Stomach (tissue), 4 donors: ENCODE results near the gene GNAI3.

Experiments
- EP300 ChIP-seq: sonication (generic); formaldehyde crosslinking; IDR thresholded peaks from one replicate; pipeline ENCODE4 v1.6.1; 2017; ENCODE audit warnings: antibody characterized with exemption
- POLR2A ChIP-seq, 4 donors: fragments of 450-650 bp; IDR thresholded peaks; one replicate each; pipeline ENCODE4 v1.6.1; 2016; ENCODE audit warnings: antibody characterized with exemption in 4 of 4, control low read depth in 2 of 4, mild to moderate bottlenecking in 1 of 4, moderate library complexity in 1 of 4
- POLR2AphosphoS5 ChIP-seq, 3 donors: sonication (generic); formaldehyde crosslinking; IDR thresholded peaks; one replicate each; pipeline ENCODE4 v1.6.1; 2016; ENCODE audit warnings: antibody characterized with exemption in 3 of 3
- TF ChIP-seq, protein P1 (sequence below), 7 experiments: fragments of 450-650 bp in 4 of 7; fragments of 200-600 bp in 3 of 7; sonication (generic) in 3 of 7; IDR thresholded peaks; one replicate each; pipeline ENCODE4 v1.5.1; 2016 to 2019; ENCODE audit warnings: antibody characterized with exemption in 7 of 7, control low read depth in 2 of 7, mild to moderate bottlenecking in 1 of 7

DNA sequence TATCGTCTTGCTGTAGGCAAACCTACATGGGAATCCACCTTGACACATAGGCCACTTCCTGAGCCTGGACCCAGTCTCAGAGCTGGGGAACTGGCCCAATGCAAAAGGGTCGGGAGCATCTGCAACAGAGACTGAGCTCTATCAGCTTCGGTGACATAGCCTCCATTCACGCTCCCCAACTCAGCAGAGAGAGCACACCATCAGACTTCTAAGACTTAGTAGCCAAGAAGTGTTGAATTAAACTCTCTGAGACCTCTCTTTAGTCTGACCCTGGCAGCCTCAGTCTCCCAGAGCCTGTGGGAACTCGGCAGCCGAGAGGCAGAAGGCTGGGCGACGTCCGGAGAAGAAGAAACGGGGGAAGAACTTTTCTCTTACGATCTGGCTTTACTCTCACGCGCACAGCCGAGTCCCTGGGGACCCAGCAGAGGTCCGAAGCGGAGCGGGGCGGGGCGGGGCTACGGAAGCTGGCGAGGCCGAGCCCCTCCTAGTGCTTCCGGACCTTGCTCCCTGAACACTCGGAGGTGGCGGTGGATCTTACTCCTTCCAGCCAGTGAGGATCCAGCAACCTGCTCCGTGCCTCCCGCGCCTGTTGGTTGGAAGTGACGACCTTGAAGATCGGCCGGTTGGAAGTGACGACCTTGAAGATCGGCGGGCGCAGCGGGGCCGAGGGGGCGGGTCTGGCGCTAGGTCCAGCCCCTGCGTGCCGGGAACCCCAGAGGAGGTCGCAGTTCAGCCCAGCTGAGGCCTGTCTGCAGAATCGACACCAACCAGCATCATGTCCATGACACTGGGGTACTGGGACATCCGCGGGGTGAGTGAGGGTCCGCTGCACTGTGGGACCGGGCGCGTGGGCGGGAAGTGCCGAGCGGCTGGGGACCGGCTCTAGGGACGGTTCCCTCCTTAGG lies 107.5 kb downstream of the GNAI3 start, which contains the start of gene GSTM4:
- TF ChIP-seq POLR2AphosphoS5 (IDR thresholded peaks at IDR 0.05) (peak; percentile 42 to 89 (median 70)), EP300 (no peak), POLR2A (IDR thresholded peaks at IDR 0.05) (no peak)
- TF ChIP-seq, protein P1, sequence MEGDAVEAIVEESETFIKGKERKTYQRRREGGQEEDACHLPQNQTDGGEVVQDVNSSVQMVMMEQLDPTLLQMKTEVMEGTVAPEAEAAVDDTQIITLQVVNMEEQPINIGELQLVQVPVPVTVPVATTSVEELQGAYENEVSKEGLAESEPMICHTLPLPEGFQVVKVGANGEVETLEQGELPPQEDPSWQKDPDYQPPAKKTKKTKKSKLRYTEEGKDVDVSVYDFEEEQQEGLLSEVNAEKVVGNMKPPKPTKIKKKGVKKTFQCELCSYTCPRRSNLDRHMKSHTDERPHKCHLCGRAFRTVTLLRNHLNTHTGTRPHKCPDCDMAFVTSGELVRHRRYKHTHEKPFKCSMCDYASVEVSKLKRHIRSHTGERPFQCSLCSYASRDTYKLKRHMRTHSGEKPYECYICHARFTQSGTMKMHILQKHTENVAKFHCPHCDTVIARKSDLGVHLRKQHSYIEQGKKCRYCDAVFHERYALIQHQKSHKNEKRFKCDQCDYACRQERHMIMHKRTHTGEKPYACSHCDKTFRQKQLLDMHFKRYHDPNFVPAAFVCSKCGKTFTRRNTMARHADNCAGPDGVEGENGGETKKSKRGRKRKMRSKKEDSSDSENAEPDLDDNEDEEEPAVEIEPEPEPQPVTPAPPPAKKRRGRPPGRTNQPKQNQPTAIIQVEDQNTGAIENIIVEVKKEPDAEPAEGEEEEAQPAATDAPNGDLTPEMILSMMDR (IDR thresholded peaks at IDR 0.05): no peak
